Trophoblast cell (in vitro differentiated cells and primary cell): ENCODE results near the gene NINL.

Source experiments
- DNase-seq, 2 donors: peaks; one replicate each; pipeline ENCODE4 v3.0.0-alpha.2; 2016
- H2AFZ ChIP-seq: 2 replicates; pipeline ENCODE4 v1.6.1; 2013; ENCODE audit warnings: low read length, moderate library complexity, mild to moderate bottlenecking; ENCODE audit not compliant: insufficient read depth, poor library complexity
- H2AK5ac ChIP-seq: 2 replicates; pipeline ENCODE4 v1.6.1; 2013; ENCODE audit warnings: mild to moderate bottlenecking, low read length
- H2BK120ac ChIP-seq: 2 replicates; pipeline ENCODE4 v1.6.1; 2013; ENCODE audit warnings: low read length, mild to moderate bottlenecking, moderate library complexity; ENCODE audit not compliant: insufficient read depth, poor library complexity
- H2BK12ac ChIP-seq: 2 replicates; pipeline ENCODE4 v1.6.1; 2013; ENCODE audit warnings: mild to moderate bottlenecking, low read length, moderate library complexity
- H2BK5ac ChIP-seq: 2 replicates; pipeline ENCODE4 v1.6.1; 2013; ENCODE audit warnings: low read length, low read depth, moderate library complexity, mild to moderate bottlenecking; ENCODE audit not compliant: poor library complexity
- H3K14ac ChIP-seq: 2 replicates; pipeline ENCODE4 v1.6.1; 2013; ENCODE audit warnings: mild to moderate bottlenecking, low read length
- H3K18ac ChIP-seq: 2 replicates; pipeline ENCODE4 v1.6.1; 2013; ENCODE audit warnings: mild to moderate bottlenecking, low read length
- H3K23ac ChIP-seq: 2 replicates; pipeline ENCODE4 v1.6.1; 2013; ENCODE audit warnings: low read length
- H3K27ac ChIP-seq: 2 replicates; pipeline ENCODE4 v1.5.1; 2013; ENCODE audit warnings: low read depth, mild to moderate bottlenecking, inconsistent platforms, low read length, moderate library complexity
- H3K27me3 ChIP-seq: 2 replicates; pipeline ENCODE4 v1.6.1; 2013; ENCODE audit warnings: inconsistent platforms, mild to moderate bottlenecking, low read length, moderate library complexity; ENCODE audit not compliant: insufficient read depth
- H3K36me3 ChIP-seq, 2 experiments: 1 replicate in 1 of 2; 2 replicates in 1 of 2; pipeline ENCODE4 v1.6.1; 2013; ENCODE audit warnings: low read length in 2 of 2, mild to moderate bottlenecking in 2 of 2, moderate library complexity in 1 of 2; ENCODE audit not compliant: insufficient read depth in 2 of 2, control insufficient read depth in 1 of 2
- H3K4ac ChIP-seq: 2 replicates; pipeline ENCODE4 v1.6.1; 2013; ENCODE audit warnings: low read depth, mild to moderate bottlenecking, low read length, moderate library complexity
- H3K4me1 ChIP-seq, 2 experiments: 1 replicate in 1 of 2; 2 replicates in 1 of 2; pipeline ENCODE4 v1.6.1; 2013; ENCODE audit warnings: low read length in 2 of 2, mild to moderate bottlenecking in 2 of 2, moderate library complexity in 1 of 2; ENCODE audit not compliant: insufficient read depth in 2 of 2, control insufficient read depth in 1 of 2
- H3K4me2 ChIP-seq: 2 replicates; pipeline ENCODE4 v1.6.1; 2013; ENCODE audit warnings: inconsistent platforms, mild to moderate bottlenecking, low read length, moderate library complexity
- H3K4me3 ChIP-seq: 2 replicates; pipeline ENCODE4 v1.5.1; 2013; ENCODE audit warnings: mild to moderate bottlenecking, low read depth, low read length, inconsistent platforms
- H3K79me1 ChIP-seq: one replicate; pipeline ENCODE4 v1.6.1; 2013; ENCODE audit warnings: low read length
- H3K79me2 ChIP-seq: 2 replicates; pipeline ENCODE4 v1.6.1; 2013; ENCODE audit warnings: low read length, mild to moderate bottlenecking; ENCODE audit not compliant: control insufficient read depth, insufficient read depth, poor library complexity
- H3K9ac ChIP-seq: 2 replicates; pipeline ENCODE4 v1.6.1; 2013; ENCODE audit warnings: mild to moderate bottlenecking, low read length
- H3K9me3 ChIP-seq: 2 replicates; pipeline ENCODE4 v1.6.1; 2013; ENCODE audit warnings: low read depth, mild to moderate bottlenecking, control low read depth, inconsistent platforms, low read length; ENCODE audit not compliant: insufficient read depth
- H4K12ac ChIP-seq: 2 replicates; pipeline ENCODE4 v1.6.1; 2013; ENCODE audit warnings: low read depth, mild to moderate bottlenecking, low read length, moderate library complexity
- H4K8ac ChIP-seq: 2 replicates; pipeline ENCODE4 v1.6.1; 2013; ENCODE audit warnings: low read depth, mild to moderate bottlenecking, low read length, moderate library complexity
- H4K91ac ChIP-seq: one replicate; pipeline ENCODE4 v1.6.1; 2013; ENCODE audit warnings: low read depth, mild to moderate bottlenecking, low read length, moderate library complexity
- WGBS: extraction: QIAGEN DNeasy Blood & Tissue Kit; methylation state at CpG from one replicate; pipeline ENCODE4 v1.1.7; 2013; ENCODE audit warnings: missing lambda C conversion rate; ENCODE audit not compliant: insufficient read length, insufficient coverage; ENCODE audit errors: extremely low coverage; 5-methylcytosine and 5-hydroxymethylcytosine counted together

The NINL gene

DNA sequence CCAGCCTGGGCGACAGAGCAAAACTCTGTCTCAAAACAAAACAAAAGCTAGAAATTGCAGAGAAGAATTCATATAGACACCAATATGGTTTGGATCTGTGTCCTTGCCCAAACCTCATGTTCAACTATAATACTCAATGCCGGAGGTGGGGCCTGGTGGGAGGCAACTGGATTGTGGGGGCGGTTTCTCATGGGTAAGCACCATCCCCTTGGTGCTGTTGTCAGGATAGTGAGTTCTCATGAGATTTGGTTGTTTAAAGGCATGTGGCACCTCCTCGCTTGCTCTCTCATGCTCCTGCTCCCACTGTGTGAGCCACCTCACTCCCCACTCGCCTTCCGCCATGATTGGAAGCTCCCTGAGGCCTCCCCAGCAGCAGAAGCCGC, 15.2 kb downstream of the NINL start:
- Histone ChIP-seq H2BK120ac (no peak overlapping the region), H2AFZ (no peak overlapping the region), H2AK5ac (no peak overlapping the region), H4K12ac (no peak overlapping the region), H3K27ac (no peak overlapping the region), H3K79me1 (no peaks in the 10 kb centered on the region), H2BK5ac (no peak overlapping the region), H3K14ac (no peak overlapping the region), H3K4ac (no peak overlapping the region), H3K4me2 (no peak overlapping the region), H3K4me3 (no peak overlapping the region), H3K23ac (no peak overlapping the region), H3K27me3 (no peaks in the 10 kb centered on the region), H3K9me3 (peaks cover 2% of the 10 kb centered on the region), H3K4me1 (peaks cover 3 to 10% of the 10 kb centered on the region in 2 experiments), H4K8ac (no peak overlapping the region), H4K91ac (no peak overlapping the region), H3K9ac (no peak overlapping the region), H3K79me2 (peaks cover 3% of the 10 kb centered on the region), H3K18ac (no peak overlapping the region), H2BK12ac (no peak overlapping the region), H3K36me3 (peaks cover 0 to 2% of the 10 kb centered on the region in 2 experiments)
- WGBS = no CpG with 5 or more reads among the region's 7 CpGs
- no peak for DNase-seq

DNA sequence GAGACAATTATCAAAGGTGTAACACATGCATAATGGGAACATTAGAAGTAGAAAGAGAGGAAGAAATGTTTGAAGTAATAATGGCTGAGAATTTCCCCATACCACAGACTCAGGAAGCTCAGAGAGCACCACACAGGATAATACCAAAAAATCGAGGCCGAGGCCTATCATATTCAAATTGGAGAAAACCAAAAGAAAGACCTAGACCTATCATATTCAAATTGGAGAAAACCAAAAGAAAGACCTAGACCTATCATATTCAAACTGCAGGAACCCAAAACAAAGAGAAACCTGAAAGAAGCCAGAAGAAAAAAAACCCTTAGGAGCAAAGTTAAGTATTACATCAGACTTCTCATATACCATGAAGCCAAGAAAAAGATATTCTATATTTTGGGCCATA, 18.0 kb downstream of the NINL start:
- WGBS = no CpG with 5 or more reads among the region's 2 CpGs
- no peak overlapping the region for H2BK5ac ChIP-seq

GRCh38 chr20:25566821-25567220, 18.5 kb downstream of the NINL start:
- H3K79me2 ChIP-seq = peaks cover 4% of the 10 kb centered on the region
- H2AK5ac ChIP-seq = no peak overlapping the region
- H4K91ac ChIP-seq = no peak overlapping the region
- no peaks in the 10 kb centered on the region for H3K27me3 ChIP-seq
- H3K4me2 ChIP-seq = no peak overlapping the region
- H3K27ac ChIP-seq = no peak overlapping the region
- no peak overlapping the region for H4K8ac ChIP-seq
- peaks cover 2% of the 10 kb centered on the region for H3K9me3 ChIP-seq
- H2BK5ac ChIP-seq = no peak overlapping the region
- no peak overlapping the region for H3K4me3 ChIP-seq
- no peak overlapping the region for H3K14ac ChIP-seq
- H2BK120ac ChIP-seq = no peak overlapping the region
- no peak for DNase-seq
- H4K12ac ChIP-seq = no peak overlapping the region
- H3K9ac ChIP-seq = no peak overlapping the region
- peaks cover 3 to 6% of the 10 kb centered on the region in 2 experiments for H3K4me1 ChIP-seq
- H3K4ac ChIP-seq = no peak overlapping the region
- H3K18ac ChIP-seq = no peak overlapping the region
- H3K23ac ChIP-seq = no peak overlapping the region
- H3K79me1 ChIP-seq = no peaks in the 10 kb centered on the region
- H2BK12ac ChIP-seq = no peak overlapping the region
- H3K36me3 ChIP-seq = no peaks in the 10 kb centered on the region
- no peak overlapping the region for H2AFZ ChIP-seq
- no CpG with 5 or more reads among the region's 2 CpGs for WGBS

More for the DNA sequence above, 18.0 kb downstream of the NINL start:
- Histone ChIP-seq H3K27ac (no peak overlapping the region), H3K9ac (no peak overlapping the region), H3K18ac (no peak overlapping the region), H4K91ac (no peak overlapping the region), H3K4me2 (no peak overlapping the region), H3K4me3 (no peak overlapping the region), H3K9me3 (peaks cover 2% of the 10 kb centered on the region), H3K79me1 (no peaks in the 10 kb centered on the region), H2AK5ac (no peak overlapping the region), H3K36me3 (no peaks in the 10 kb centered on the region), H2BK12ac (no peak overlapping the region), H2BK120ac (no peak overlapping the region), H3K4me1 (peaks cover 3 to 7% of the 10 kb centered on the region in 2 experiments), H3K4ac (no peak overlapping the region), H2AFZ (no peak overlapping the region), H3K23ac (no peak overlapping the region), H3K27me3 (no peaks in the 10 kb centered on the region), H3K79me2 (peaks cover 4% of the 10 kb centered on the region), H4K8ac (no peak overlapping the region), H4K12ac (no peak overlapping the region), H3K14ac (no peak overlapping the region)
- DNase-seq = no peak

- Histone ChIP-seq H2BK5ac (no peak overlapping the region), H2AK5ac (no peak overlapping the region), H3K27ac (no peak overlapping the region), H3K4ac (no peak overlapping the region), H2AFZ (no peak overlapping the region), H3K4me1 (peaks cover 3 to 5% of the 10 kb centered on the region in 2 experiments), H3K36me3 (no peaks in the 10 kb centered on the region), H3K18ac (no peak overlapping the region), H4K12ac (no peak overlapping the region), H3K9me3 (peaks cover 2% of the 10 kb centered on the region), H3K79me1 (no peaks in the 10 kb centered on the region), H3K79me2 (peaks cover 4% of the 10 kb centered on the region), H3K4me2 (no peak overlapping the region), H3K23ac (no peak overlapping the region), H3K9ac (no peak overlapping the region), H4K91ac (no peak overlapping the region), H3K4me3 (no peak overlapping the region), H3K27me3 (no peaks in the 10 kb centered on the region), H4K8ac (no peak overlapping the region), H2BK12ac (no peak overlapping the region), H3K14ac (no peak overlapping the region), H2BK120ac (no peak overlapping the region)
- no CpG with 5 or more reads among the region's 6 CpGs for WGBS
- no peak for DNase-seq
Observed at GRCh38 chr20:25565578-25566157, 19.7 kb downstream of the NINL start.
